Hypothalamus (tissue), 51 donors: ENCODE data around the gene MDFIC.

Experiments
- DNase-seq, 51 donors: peaks; one replicate each; lab custom pipeline; 2025; lab: John Stamatoyannopoulos, UW

MDFIC gene

DNA sequence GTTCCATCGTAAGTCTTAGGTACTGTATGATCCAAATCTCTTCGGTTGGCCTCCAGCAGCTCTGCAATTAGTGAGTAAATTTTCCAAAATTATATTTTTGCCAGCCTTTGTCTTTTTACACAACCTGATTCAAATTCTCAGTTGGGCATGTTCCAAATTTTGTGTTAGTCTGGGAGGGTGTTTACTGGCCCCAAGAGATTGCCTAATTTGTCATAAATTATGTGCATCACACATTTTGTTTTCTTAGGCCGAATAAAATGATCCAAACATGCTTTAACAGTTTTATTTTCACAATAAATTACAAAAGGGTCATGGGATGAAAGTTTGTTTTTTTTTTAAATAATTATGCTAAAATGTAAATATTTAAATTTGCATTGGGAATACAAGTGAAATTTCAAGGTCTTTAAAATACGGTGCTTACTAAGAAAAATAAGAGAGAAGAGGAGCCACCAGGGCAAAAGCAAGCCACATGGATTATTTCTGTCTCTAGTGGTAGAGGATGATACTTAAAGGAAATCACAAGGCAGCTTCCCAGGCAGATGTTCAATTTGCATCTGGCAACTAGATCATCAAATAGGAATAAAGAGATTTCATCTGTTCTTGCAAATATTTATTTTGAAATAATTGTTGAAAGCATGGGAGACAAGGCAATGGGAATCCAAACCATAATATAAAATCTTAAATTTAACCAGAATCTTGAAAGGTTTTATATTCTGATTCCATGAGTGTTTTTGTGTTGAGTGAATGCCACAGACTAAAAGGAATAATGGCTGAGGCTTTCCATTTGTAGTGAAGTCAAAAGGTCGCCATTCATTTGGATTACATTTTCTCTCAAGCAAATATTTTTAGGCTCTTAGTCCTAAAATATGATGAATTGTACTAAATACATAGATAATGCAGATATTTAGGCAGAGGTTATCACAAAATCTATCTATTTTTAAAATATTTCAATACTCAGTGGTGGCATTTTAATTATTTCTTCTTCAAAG lies 111.1 kb downstream of the MDFIC start:
- DNase-seq, result no peak

GRCh38 chr7:115033917-115034459 lies 112.1 kb downstream of the MDFIC start:
- DNase-seq, result no peak

DNA sequence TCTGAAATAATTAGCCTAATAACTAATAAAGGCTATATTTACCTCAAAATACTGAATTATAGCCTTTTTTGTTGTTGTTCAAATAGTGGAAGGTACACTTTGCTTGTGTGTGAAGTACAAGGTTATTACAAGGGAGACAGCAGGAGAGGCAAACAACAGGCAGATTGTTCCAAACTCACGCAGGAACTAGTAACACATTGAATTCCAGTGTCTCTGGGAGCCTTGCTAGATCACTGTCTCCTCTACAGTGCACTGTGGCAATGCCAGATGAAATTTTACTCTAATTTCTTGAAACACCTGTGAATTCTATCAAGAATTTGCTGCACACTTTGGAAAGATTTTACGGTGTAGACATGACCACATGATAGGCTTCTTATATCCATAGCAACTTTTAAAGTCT lies 112.6 kb downstream of the MDFIC start:
- DNase-seq, result no peak

DNA sequence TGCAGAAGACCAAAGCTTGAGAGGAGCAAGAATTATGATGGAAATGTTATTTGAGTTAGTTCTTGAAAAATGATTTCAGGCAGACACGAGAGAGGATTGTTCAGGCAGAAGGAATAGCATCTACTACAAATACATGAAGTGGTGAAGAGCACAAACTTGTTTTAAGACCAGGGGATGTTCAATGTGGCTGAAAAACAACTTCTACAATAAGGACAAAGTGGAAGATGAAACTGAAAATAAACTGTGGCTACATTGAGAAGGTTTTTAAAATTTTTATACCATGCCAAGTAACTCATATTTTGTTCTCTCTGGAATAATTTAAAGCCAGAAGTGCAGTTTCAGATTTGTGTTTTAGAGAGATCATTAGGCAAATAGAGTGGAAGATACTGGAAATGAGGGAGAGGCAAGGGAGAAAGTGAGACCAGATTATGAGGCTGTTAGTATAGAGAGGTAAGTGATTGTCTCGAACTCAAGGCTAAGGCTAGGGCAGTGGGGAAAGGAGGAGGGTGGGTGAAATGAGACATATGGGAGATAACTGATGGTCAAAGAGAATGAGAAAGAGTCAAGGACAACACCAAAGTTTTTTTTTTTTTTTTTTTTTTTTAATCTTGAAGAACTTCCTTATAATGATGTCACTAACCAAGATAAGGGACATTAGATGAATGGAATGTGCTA lies 115.4 kb downstream of the MDFIC start:
- DNase-seq, result no peak

GRCh38 chr7:115038158-115038557 lies 116.3 kb downstream of the MDFIC start:
- no peak for DNase-seq

- no peak for DNase-seq
Observed at GRCh38 chr7:115040057-115040456, 118.2 kb downstream of the MDFIC start.

GRCh38 chr7:115040495-115040894 lies 118.6 kb downstream of the MDFIC start:
- DNase-seq, result no peak

GRCh38 chr7:115042596-115042995 lies 120.7 kb downstream of the MDFIC start:
- no peak for DNase-seq

GRCh38 chr7:115043605-115044004 lies 121.7 kb downstream of the MDFIC start:
- DNase-seq, result no peak

GRCh38 chr7:115044224-115044623 lies 122.3 kb downstream of the MDFIC start:
- no peak for DNase-seq

GRCh38 chr7:115047958-115048720 lies 126.2 kb downstream of the MDFIC start:
- no peak for DNase-seq

DNA sequence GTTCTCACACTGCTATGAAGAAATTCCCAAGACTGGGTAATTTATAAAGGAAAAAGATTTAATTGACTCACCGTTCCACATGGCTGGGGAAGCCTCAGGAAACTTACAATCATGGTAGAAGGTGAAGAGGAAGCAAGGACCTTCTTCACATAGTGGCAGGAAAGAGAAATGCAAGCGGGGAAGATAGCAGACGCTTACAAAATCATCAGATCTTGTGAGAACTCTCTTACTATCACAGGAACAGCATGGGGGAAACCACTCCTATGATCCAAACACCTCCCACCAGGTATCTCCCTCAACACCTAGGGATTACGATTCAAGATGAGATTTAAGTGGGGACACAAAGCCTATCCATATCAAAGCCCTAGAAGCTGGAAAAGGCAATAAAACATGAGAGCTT lies 130.8 kb downstream of the MDFIC start:
- no peak for DNase-seq

DNA sequence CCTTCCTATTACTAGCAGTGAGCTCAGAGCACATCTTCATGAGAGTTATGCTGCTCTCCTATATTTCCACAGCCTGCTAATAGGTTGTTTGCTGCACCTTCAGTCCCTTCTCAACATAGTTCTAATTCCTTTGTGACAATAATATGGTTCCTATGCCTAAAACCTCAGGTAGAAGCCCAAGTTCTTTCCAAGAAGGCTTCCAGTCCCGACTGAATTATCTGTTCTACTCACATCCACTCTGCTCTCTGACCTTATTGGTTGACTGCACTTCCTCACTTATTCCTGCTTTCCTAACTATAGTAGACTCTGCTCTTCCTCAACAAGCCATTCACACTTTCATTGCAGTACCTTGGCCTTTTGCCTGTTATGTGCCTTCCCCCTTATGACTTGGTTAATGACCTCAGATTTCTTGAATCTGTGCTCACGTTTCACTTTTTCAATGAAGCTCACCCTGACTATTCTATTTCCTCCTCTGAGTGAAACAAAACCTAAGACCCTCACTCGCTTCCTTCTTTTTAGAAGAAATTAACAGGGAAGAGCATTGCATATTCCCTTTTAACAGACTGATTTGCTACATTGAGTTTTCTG lies 132.7 kb downstream of the MDFIC start:
- DNase-seq, result no peak

GRCh38 chr7:115056019-115056418 lies 134.1 kb downstream of the MDFIC start:
- no peak for DNase-seq

DNA sequence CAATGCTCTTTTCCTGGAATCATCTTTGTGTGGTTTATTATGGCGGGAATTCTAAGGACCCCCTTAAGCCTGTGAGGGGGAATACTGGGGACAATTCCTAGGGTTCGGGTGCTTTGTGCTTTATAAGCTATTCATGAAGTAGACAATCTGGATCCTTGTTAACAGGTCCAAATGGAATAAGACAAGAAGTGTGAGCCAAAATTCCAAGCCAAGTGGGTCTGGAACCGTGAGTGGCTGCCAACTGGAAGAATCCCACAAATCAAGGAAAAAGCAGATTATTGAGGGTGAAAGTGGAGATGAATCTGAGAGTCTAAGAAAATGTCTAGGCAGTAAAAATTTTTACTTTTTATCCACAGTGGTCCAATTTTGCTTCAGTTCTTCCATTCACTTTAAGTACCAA lies 136.8 kb downstream of the MDFIC start:
- peak in 4 of 51 donors; percentile 1 to 16 (median 4) for DNase-seq

DNA sequence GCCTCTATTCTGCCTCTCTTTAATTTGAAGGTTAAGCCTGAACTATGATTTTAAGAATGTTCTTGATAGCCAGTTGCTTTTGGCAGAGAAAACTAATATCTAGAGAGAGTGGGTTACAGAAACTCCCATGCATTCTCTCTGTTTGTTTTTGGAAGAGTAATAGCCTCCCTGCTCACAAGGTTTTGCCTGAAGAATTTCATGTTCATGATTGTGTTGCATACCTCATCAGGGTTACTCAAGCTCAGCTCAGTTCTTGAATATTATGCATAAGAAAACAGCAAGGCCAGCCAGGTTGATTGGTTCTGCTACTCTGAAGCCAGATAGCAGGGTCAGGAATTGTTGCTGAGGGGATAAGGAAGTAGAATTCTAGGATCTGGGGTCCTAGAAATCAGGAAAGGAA lies 137.4 kb downstream of the MDFIC start:
- no peak for DNase-seq

DNA sequence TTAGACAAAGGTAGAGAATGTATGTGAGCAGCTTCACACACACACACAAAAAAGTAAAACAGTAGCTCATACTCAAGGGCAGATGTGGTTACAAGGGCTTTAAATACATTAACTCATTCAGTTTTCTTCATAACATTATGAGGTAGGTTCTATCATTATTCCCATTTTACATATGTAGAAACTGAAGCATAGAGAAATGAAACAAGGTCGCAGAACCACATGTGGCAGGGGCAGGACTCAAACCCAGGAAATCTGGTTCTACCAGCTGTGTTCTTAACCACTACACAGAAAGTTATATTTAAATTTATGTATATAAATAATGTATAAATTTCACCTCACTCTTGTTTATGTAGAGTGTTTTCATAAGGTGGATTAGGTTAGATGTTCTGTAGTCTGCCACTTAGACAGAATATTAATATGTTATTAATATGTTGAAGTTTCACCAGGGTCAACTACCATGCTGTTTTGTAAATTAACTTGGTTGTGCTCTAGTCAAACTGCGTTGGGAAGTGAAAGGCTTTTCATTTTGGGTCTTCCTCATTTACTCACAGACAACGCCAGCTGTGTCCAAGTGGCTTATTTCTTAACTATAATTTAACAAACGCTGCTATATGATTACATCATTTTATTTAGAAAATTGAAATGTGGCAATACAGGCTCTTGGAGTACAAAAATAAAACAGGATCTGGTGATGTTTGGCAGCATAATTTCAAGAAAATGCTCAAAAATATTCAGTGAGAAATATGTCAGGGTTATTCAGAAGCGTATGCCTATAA lies 138.4 kb downstream of the MDFIC start:
- no peak for DNase-seq

DNA sequence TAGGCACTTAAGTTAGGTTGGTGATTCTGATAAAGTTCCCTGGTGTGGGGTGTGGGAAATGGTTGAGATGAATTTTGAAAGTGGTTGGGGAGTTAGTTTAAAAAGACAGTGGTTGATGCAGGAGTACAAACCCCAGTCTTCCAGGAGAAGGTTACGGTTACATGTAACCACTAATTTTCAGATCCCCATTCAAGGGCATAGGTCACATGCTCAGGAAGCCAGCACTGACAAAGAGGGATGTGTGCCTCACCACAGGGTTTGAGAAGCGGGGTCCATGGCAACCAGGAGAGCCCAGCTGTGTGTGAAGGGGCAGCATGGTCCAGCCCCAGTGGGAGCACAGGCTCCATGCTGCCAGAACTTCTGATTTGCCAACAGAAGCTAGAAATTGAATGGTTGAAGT lies 144.2 kb downstream of the MDFIC start:
- no peak for DNase-seq

DNA sequence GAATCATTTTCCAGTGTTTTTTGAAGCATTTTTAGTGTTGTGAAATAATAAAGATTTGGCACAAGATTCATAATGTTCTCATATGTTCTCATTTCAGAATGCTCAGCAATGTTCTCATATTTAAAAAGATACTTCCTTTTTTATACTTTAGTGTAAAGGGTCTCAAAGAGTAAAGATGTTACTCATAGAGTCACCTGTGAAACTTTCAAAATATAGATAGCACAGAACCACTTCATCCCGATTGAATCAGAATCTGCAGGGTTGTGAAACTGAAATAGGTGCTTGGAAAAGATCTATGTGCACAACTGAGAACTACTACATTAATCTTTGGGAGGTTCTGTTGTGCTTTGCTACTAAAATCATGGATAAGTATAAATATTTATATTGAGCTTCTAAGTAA lies 144.7 kb downstream of the MDFIC start:
- no peak for DNase-seq

- DNase-seq, result no peak
Observed at GRCh38 chr7:115068220-115068619, 146.3 kb downstream of the MDFIC start.
